Activated T-helper 1 cell treated with anti-CD3 and anti-CD28 coated beads, Interleukin-12 subunit alpha, Interleukin-12 subunit beta, Interleukin-2, Interleukin-4 antibody, amounts not matched to agents 30 ng/mL and 10 ng/mL and 1 ng/mL, durations not matched to agents 14 hours and 24 hours and 36 hours (primary cell): Measurements from ENCODE around the gene ATP8B4. TPM values are rescaled to one million over a fixed set of nuclear protein-coding genes. Genes with fewer than 3 reads are reported as not detected.
A peak's percentile ranks its signal among the peaks of the same experiment; 100 is the strongest.

ENCODE experiments used
- DNase-seq: peaks from one replicate; pipeline ENCODE4 v3.0.0; 2021; ENCODE audit warnings: low spot score
- H3K27ac Mint-ChIP-seq: one replicate; pipeline ENCODE4 v1.8.0; 2021; ENCODE audit warnings: mild to moderate bottlenecking, mixed read lengths
- H3K27me3 Mint-ChIP-seq: one replicate; pipeline ENCODE4 v1.8.0; 2022; ENCODE audit warnings: mild to moderate bottlenecking, moderate library complexity, mixed read lengths; ENCODE audit not compliant: insufficient read depth
- H3K36me3 Mint-ChIP-seq: one replicate; pipeline ENCODE4 v1.8.0; 2021; ENCODE audit warnings: low read depth, mixed read lengths
- H3K4me1 Mint-ChIP-seq: one replicate; pipeline ENCODE4 v1.8.0; 2021; ENCODE audit warnings: low read depth, mixed read lengths
- H3K4me3 Mint-ChIP-seq: one replicate; pipeline ENCODE4 v1.8.0; 2021; ENCODE audit warnings: mild to moderate bottlenecking, moderate library complexity, mixed read lengths
- H3K9me3 Mint-ChIP-seq: one replicate; pipeline ENCODE4 v1.8.0; 2021; ENCODE audit warnings: mixed read lengths
- intact Hi-C: fragments of 100-400 bp; cut with micrococcal nuclease; formaldehyde crosslinking; loops from one replicate; pipeline ENCODE4 v1.15.1; 2024
- total RNA-seq: library from RNA; stranded (reverse); gene quantifications from 2 replicates; pipeline ENCODE4 v1.2.3, GENCODE V29; 2022

Gene ATP8B4
- total RNA-seq, 1 donor from 2014 or later: 49.7 TPM

- H3K36me3 Mint-ChIP-seq: peaks cover 30% of the 10 kb centered on the region
- no peak for DNase-seq
- no peak overlapping the region for H3K27ac Mint-ChIP-seq
- intact Hi-C loops: no loop called here
- no peaks in the 10 kb centered on the region for H3K9me3 Mint-ChIP-seq
- peaks cover 12% of the 10 kb centered on the region for H3K4me1 Mint-ChIP-seq
- H3K27me3 Mint-ChIP-seq: no peaks in the 10 kb centered on the region
- no peak overlapping the region for H3K4me3 Mint-ChIP-seq
Observed at GRCh38 chr15:49881433-49881832, 237.6 kb downstream of the ATP8B4 start.

DNA sequence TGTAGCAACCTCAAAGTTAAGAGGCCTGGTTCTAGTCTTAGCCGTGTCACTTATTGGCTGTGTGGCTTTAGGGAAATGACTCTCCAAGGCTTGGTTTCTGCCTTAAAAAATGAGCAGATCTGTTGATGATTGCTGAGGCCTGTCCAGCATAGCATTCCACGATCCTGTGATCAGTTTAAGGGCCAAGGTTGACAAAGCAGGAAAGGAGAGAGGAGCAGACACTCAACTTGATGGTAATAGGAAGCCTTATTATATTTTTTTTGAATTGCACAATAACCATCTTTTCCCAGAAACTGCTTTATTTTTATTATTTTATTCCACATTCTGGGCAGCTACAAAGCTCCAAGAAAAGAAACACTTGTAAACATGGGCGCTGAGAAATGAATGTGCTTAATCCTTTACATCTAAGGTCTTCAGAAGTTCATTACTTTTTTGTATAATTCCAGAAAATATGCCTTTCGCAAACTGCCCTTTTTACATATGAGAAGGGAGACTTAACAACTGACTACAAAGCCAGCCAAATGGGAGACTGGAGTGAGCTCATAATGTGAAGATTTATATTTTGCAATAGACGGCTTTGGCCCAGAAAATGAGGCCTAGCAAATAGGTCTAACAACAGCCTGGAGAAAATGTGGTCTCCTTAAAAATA is 241.0 kb downstream of the ATP8B4 start:
- H3K9me3 Mint-ChIP-seq: no peaks in the 10 kb centered on the region
- H3K27me3 Mint-ChIP-seq: no peaks in the 10 kb centered on the region
- H3K4me1 Mint-ChIP-seq: peaks cover 12% of the 10 kb centered on the region
- no peak overlapping the region for H3K4me3 Mint-ChIP-seq
- intact Hi-C loops: loop anchor here (2.0 to 10.0 kb wide), 3 partner anchors 173 to 439 kb away; no protein-coding TSS in a partner anchor
- H3K36me3 Mint-ChIP-seq: peaks cover 31% of the 10 kb centered on the region
- no peak overlapping the region for H3K27ac Mint-ChIP-seq
- no peak for DNase-seq

GRCh38 chr15:49877117-49877872 is 241.7 kb downstream of the ATP8B4 start:
- no peak for DNase-seq
- H3K9me3 Mint-ChIP-seq: no peaks in the 10 kb centered on the region

GRCh38 chr15:49876401-49877038 is 242.5 kb downstream of the ATP8B4 start:
- H3K27me3 Mint-ChIP-seq: no peaks in the 10 kb centered on the region
- no peaks in the 10 kb centered on the region for H3K9me3 Mint-ChIP-seq
- intact Hi-C loops: loop anchor here (2.0 to 10.0 kb wide), 3 partner anchors 174 to 441 kb away; no protein-coding TSS in a partner anchor
- DNase-seq: no peak
- no peak overlapping the region for H3K4me3 Mint-ChIP-seq
- H3K4me1 Mint-ChIP-seq: peaks cover 17% of the 10 kb centered on the region
- peak overlapping the region; percentile 22 for H3K27ac Mint-ChIP-seq
- H3K36me3 Mint-ChIP-seq: peaks cover 39% of the 10 kb centered on the region

More at GRCh38 chr15:49877117-49877872, 241.7 kb downstream of the ATP8B4 start:
- Mint-ChIP-seq H3K4me3 (no peak overlapping the region), H3K27me3 (no peaks in the 10 kb centered on the region), H3K27ac (peak overlapping the region; percentile 22), H3K4me1 (peaks cover 16% of the 10 kb centered on the region), H3K36me3 (peaks cover 34% of the 10 kb centered on the region)
- intact Hi-C loops: loop anchor here (2.0 to 10.0 kb wide), 3 partner anchors 174 to 440 kb away; no protein-coding TSS in a partner anchor

DNA sequence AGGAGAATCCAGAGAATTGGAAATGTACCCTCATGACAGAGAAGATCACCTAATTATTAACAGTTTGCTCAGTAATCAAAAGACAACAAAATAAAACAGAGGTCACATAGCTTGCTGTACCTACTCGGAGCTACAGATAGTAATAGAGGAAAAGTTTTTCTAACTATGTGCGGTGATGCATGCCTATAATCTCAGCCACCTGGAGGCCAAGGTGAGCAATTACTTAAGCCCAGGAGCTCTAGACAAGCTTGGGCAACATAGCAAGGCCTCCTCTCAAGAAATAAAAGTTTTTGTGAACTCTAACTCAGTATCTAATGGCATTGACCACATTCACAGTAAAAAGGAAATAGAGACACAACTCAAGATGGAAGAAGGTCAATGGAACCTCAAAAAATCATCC is 243.6 kb downstream of the ATP8B4 start:
- no peak overlapping the region for H3K27ac Mint-ChIP-seq
- no peaks in the 10 kb centered on the region for H3K9me3 Mint-ChIP-seq
- no peaks in the 10 kb centered on the region for H3K27me3 Mint-ChIP-seq
- DNase-seq: no peak
- peaks cover 39% of the 10 kb centered on the region for H3K36me3 Mint-ChIP-seq
- H3K4me3 Mint-ChIP-seq: no peak overlapping the region
- intact Hi-C loops: loop anchor here (5.0 to 10.0 kb wide), 2 partner anchors 269 to 442 kb away; no protein-coding TSS in a partner anchor
- peaks cover 17% of the 10 kb centered on the region for H3K4me1 Mint-ChIP-seq

DNA sequence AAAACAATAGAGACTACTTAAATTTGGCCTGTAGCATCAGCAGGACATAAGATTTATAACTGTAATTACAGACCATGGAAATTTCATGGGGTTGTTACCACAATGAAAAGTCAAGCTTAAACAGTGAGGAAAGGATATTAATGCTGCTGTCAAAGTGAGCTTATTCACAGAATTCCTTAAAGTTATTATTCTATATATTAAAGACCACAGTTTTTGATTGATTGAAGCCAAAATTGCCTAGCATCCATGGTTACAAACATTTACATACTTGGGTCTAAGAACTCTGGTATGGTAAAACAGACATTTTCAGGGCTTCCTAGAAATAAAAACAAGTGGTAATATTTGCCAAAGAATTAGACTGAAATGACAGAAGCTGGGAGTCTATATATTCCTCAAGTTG is 248.6 kb downstream of the ATP8B4 start:
- Mint-ChIP-seq H3K27me3 (no peaks in the 10 kb centered on the region), H3K36me3 (peaks cover 25% of the 10 kb centered on the region), H3K4me1 (peaks cover 11% of the 10 kb centered on the region), H3K4me3 (no peak overlapping the region), H3K9me3 (no peaks in the 10 kb centered on the region), H3K27ac (no peak overlapping the region)
- intact Hi-C loops: loop anchor here (10.0 kb wide), 1 partner anchor 274 kb away; no protein-coding TSS in a partner anchor
- no peak for DNase-seq

DNA sequence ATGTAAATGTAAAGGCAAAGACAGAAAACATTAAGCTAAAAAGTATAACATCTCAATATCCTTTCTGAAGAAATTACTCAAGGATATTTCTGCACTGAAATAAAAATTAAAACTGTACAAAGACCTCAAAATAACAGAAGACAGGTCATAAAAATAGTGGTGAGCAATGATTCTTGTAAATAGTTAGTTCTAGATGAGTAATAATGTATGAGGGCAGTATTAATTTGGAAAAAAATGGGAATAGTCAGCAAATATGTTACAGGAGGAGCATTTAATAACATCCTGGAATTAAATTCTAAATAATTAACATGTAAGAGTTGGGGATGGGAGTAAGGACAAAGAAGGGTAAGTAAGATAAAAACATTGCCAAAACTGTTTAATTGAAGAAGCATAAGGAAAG is 250.7 kb downstream of the ATP8B4 start:
- H3K27ac Mint-ChIP-seq: no peak overlapping the region
- peaks cover 11% of the 10 kb centered on the region for H3K4me1 Mint-ChIP-seq
- H3K9me3 Mint-ChIP-seq: no peaks in the 10 kb centered on the region

GRCh38 chr15:49865925-49866757 is 252.9 kb downstream of the ATP8B4 start:
- intact Hi-C loops: no loop called here
- H3K27me3 Mint-ChIP-seq: no peaks in the 10 kb centered on the region
- peaks cover 6% of the 10 kb centered on the region for H3K4me1 Mint-ChIP-seq
- H3K36me3 Mint-ChIP-seq: peaks cover 21% of the 10 kb centered on the region
- no peak overlapping the region for H3K4me3 Mint-ChIP-seq
- H3K9me3 Mint-ChIP-seq: no peaks in the 10 kb centered on the region
- peak overlapping the region; percentile 45 for H3K27ac Mint-ChIP-seq
- no peak for DNase-seq

More for the DNA sequence above, 250.7 kb downstream of the ATP8B4 start:
- peaks cover 24% of the 10 kb centered on the region for H3K36me3 Mint-ChIP-seq
- no peaks in the 10 kb centered on the region for H3K27me3 Mint-ChIP-seq
- H3K4me3 Mint-ChIP-seq: no peak overlapping the region
- DNase-seq: no peak
- intact Hi-C loops: no loop called here

DNA sequence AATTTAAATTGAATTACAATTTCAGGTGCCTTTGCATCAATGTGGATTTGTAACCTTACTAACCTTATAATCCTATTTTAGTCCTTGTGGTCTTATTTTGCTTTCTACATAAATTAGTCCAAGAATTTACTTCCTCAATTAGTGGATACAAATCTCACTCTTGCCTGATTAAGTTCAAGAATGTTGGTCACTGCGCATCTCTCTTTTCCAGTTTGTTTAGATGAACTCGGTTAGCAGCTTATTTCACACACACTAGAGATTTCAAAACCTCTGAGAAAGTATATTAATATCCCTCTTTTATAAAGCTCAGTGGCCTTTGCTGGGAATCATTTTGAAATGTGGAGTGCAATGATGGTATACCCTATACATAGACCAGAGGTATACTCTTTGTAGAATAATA is 254.8 kb downstream of the ATP8B4 start:
- intact Hi-C loops: no loop called here
- peaks cover 6% of the 10 kb centered on the region for H3K4me1 Mint-ChIP-seq
- H3K27me3 Mint-ChIP-seq: no peaks in the 10 kb centered on the region
- no peak for DNase-seq
- no peak overlapping the region for H3K4me3 Mint-ChIP-seq
- peaks cover 19% of the 10 kb centered on the region for H3K36me3 Mint-ChIP-seq
- H3K9me3 Mint-ChIP-seq: no peaks in the 10 kb centered on the region
- no peak overlapping the region for H3K27ac Mint-ChIP-seq

GRCh38 chr15:49863431-49864224 is 255.4 kb downstream of the ATP8B4 start:
- intact Hi-C loops: no loop called here
- no peak for DNase-seq
- Mint-ChIP-seq H3K4me3 (no peak overlapping the region), H3K27ac (no peak overlapping the region), H3K36me3 (peaks cover 22% of the 10 kb centered on the region), H3K9me3 (no peaks in the 10 kb centered on the region), H3K27me3 (no peaks in the 10 kb centered on the region), H3K4me1 (peaks cover 6% of the 10 kb centered on the region)

- Mint-ChIP-seq H3K9me3 (no peaks in the 10 kb centered on the region), H3K27ac (no peak overlapping the region), H3K36me3 (peaks cover 24% of the 10 kb centered on the region), H3K27me3 (no peaks in the 10 kb centered on the region), H3K4me3 (no peak overlapping the region), H3K4me1 (peaks cover 14% of the 10 kb centered on the region)
- intact Hi-C loops: no loop called here
- no peak for DNase-seq
Observed at GRCh38 chr15:49860101-49860500, 258.9 kb downstream of the ATP8B4 start.
